Activated CD4-positive, alpha-beta memory T cell treated with anti-CD3 and anti-CD28 coated beads, Interleukin-2, amount 10 ng/mL, durations not matched to agents 7 days and 5 days (primary cell): ENCODE data around the gene METTL26. TPM values are rescaled to one million over a fixed set of nuclear protein-coding genes. Genes with fewer than 3 reads are reported as not detected.

Experiments
- CTCF ChIA-PET: fragments of 350-600 bp; sonication (Branson Sonifier 250); formaldehyde crosslinking; loops from one replicate; lab custom pipeline; 2021; ENCODE audit warnings: antibody characterized with exemption, inconsistent platforms; lab: Charles Lee
- POLR2A ChIA-PET: fragments of 350-600 bp; sonication (Branson Sonifier 250); formaldehyde crosslinking; loops from one replicate; lab custom pipeline; 2021; ENCODE audit warnings: antibody characterized with exemption; lab: Charles Lee
- DNase-seq: peaks from one replicate; pipeline ENCODE4 v3.0.0-alpha.2; 2020
- H3K27ac Mint-ChIP-seq: one replicate; pipeline ENCODE4 v1.8.0; 2021; ENCODE audit warnings: mild to moderate bottlenecking, mixed read lengths
- H3K27me3 Mint-ChIP-seq: one replicate; pipeline ENCODE4 v1.8.0; 2021; ENCODE audit warnings: mixed read lengths
- H3K36me3 Mint-ChIP-seq: one replicate; pipeline ENCODE4 v1.8.0; 2021; ENCODE audit warnings: low read depth, mixed read lengths
- H3K4me1 Mint-ChIP-seq: one replicate; pipeline ENCODE4 v1.8.0; 2021; ENCODE audit warnings: mixed read lengths
- H3K4me3 Mint-ChIP-seq: one replicate; pipeline ENCODE4 v1.8.0; 2021; ENCODE audit warnings: mild to moderate bottlenecking, mixed read lengths
- H3K9me3 Mint-ChIP-seq: one replicate; pipeline ENCODE4 v1.8.0; 2021; ENCODE audit warnings: mixed read lengths
- total RNA-seq, 2 experiments: library from RNA; stranded (reverse); gene quantifications; one replicate each; pipeline ENCODE4 v1.2.3, GENCODE V29; 2021

The METTL26 gene
- total RNA-seq, 2 experiments from 2014 or later = 66.6 to 67.5 TPM

GRCh38 chr16:589658-590187 lies 46.4 kb downstream of the METTL26 start, which contains the start of gene RAB40C:
Gene RAB40C (plus strand): TSS chr16:590066. CDS start chr16:590292, 226 bp downstream.
- Mint-ChIP-seq H3K27ac (peak within 1 kb of the TSS; percentile 97), H3K27me3 (no peaks in the 10 kb centered on the region), H3K9me3 (no peaks in the 10 kb centered on the region), H3K36me3 (peaks cover 2% of the 10 kb centered on the region), H3K4me1 (peaks cover 29% of the 10 kb centered on the region), H3K4me3 (peak within 1 kb of the TSS; percentile 82)
- POLR2A ChIA-PET = interaction anchor here (0.8 to 1.5 kb wide), 2 partner anchors 46 to 374 kb away, joined by 3 to 4 read pairs; no protein-coding TSS in a partner anchor
- CTCF ChIA-PET = no interaction called here
- DNase-seq = peak; percentile 99

- POLR2A ChIA-PET = interaction anchor here (0.8 to 2.2 kb wide), 11 partner anchors 10 to 164 kb away, joined by 3 to 15 read pairs (median 6); partner anchors contain the start of genes METTL26, PIGQ and RAB11FIP3
- no peaks in the 10 kb centered on the region for H3K9me3 Mint-ChIP-seq
- CTCF ChIA-PET = interaction anchor here (0.7 to 1.3 kb wide), 2 partner anchors 11 to 59 kb away, joined by 3 read pairs; no protein-coding TSS in a partner anchor
- H3K36me3 Mint-ChIP-seq = peaks cover 2% of the 10 kb centered on the region
- peak overlapping the region; percentile 99 for H3K27ac Mint-ChIP-seq
- peak overlapping the region; percentile 82 for H3K4me3 Mint-ChIP-seq
- no peaks in the 10 kb centered on the region for H3K27me3 Mint-ChIP-seq
- DNase-seq = peak; percentile 98
- peaks cover 28% of the 10 kb centered on the region for H3K4me1 Mint-ChIP-seq
Observed at GRCh38 chr16:588889-589657, 47.0 kb downstream of the METTL26 start.

GRCh38 chr16:588639-588888 lies 47.5 kb downstream of the METTL26 start:
- Mint-ChIP-seq H3K27ac (peak overlapping the region; percentile 99), H3K4me1 (peaks cover 27% of the 10 kb centered on the region), H3K4me3 (peak overlapping the region; percentile 82), H3K27me3 (no peaks in the 10 kb centered on the region), H3K9me3 (no peaks in the 10 kb centered on the region), H3K36me3 (peaks cover 2% of the 10 kb centered on the region)
- DNase-seq = peak; percentile 69
- ChIA-PET CTCF (interaction anchor here (0.7 to 1.3 kb wide), 2 partner anchors 11 to 60 kb away, joined by 3 read pairs; no protein-coding TSS in a partner anchor), POLR2A (interaction anchor here (0.8 to 2.2 kb wide), 11 partner anchors 9 to 163 kb away, joined by 3 to 15 read pairs (median 6); partner anchors contain the start of genes METTL26, PIGQ and RAB11FIP3)

GRCh38 chr16:586645-587590 lies 49.2 kb downstream of the METTL26 start:
- no peak for DNase-seq
- peaks cover 2% of the 10 kb centered on the region for H3K36me3 Mint-ChIP-seq
- CTCF ChIA-PET = no interaction called here
- H3K27me3 Mint-ChIP-seq = no peaks in the 10 kb centered on the region
- H3K4me1 Mint-ChIP-seq = peaks cover 23% of the 10 kb centered on the region
- H3K9me3 Mint-ChIP-seq = no peaks in the 10 kb centered on the region
- POLR2A ChIA-PET = interaction anchor here (1.2 to 2.2 kb wide), 4 partner anchors 16 to 109 kb away, joined by 5 to 10 read pairs (median 7); partner anchors contain the start of gene PIGQ
- peak overlapping the region; percentile 76 for H3K27ac Mint-ChIP-seq
- H3K4me3 Mint-ChIP-seq = peak overlapping the region; percentile 82

- CTCF ChIA-PET = interaction anchor here (1.0 kb wide), 1 partner anchor 9 kb away, joined by 3 read pairs; no protein-coding TSS in a partner anchor
- no peak for DNase-seq
- H3K27ac Mint-ChIP-seq = no peak overlapping the region
- H3K4me3 Mint-ChIP-seq = no peak overlapping the region
- H3K27me3 Mint-ChIP-seq = no peaks in the 10 kb centered on the region
- no peaks in the 10 kb centered on the region for H3K9me3 Mint-ChIP-seq
- peaks cover 2% of the 10 kb centered on the region for H3K36me3 Mint-ChIP-seq
- H3K4me1 Mint-ChIP-seq = peaks cover 20% of the 10 kb centered on the region
- POLR2A ChIA-PET = interaction anchor here (1.4 kb wide), 1 partner anchor 19 kb away, joined by 3 read pairs; no protein-coding TSS in a partner anchor
Observed at GRCh38 chr16:586047-586644, 50.0 kb downstream of the METTL26 start.

GRCh38 chr16:585351-585750 lies 50.8 kb downstream of the METTL26 start:
- Mint-ChIP-seq H3K36me3 (peaks cover 2% of the 10 kb centered on the region), H3K9me3 (no peaks in the 10 kb centered on the region), H3K27ac (no peak overlapping the region), H3K4me1 (peaks cover 13% of the 10 kb centered on the region), H3K4me3 (no peak overlapping the region), H3K27me3 (no peaks in the 10 kb centered on the region)
- POLR2A ChIA-PET = interaction anchor here (1.4 kb wide), 1 partner anchor 18 kb away, joined by 3 read pairs; no protein-coding TSS in a partner anchor
- no peak for DNase-seq
- CTCF ChIA-PET = interaction anchor here (1.0 kb wide), 1 partner anchor 8 kb away, joined by 3 read pairs; no protein-coding TSS in a partner anchor

Other genes with a start within 250 kb of the METTL26 start
- 10 to 100 TPM; 33.9 to 34.0 TPM for gene NME4, start 239.1 kb downstream of the METTL26 start, total RNA-seq
- gene DECR2, start 234.4 kb downstream of the METTL26 start, total RNA-seq = 1 to 10 TPM; 3.0 to 3.3 TPM
- 10 to 100 TPM; 21.2 to 25.4 TPM for gene RAB11FIP3, start 210.7 kb downstream of the METTL26 start, total RNA-seq
- 10 to 100 TPM; 91.7 to 93.4 TPM for gene CAPN15, start 108.6 kb downstream of the METTL26 start, total RNA-seq
- gene PRR35, start 75.9 kb downstream of the METTL26 start, total RNA-seq = not detected
- gene NHLRC4, start 69.3 kb downstream of the METTL26 start, total RNA-seq = 1 to 10 TPM; 2.3 to 2.6 TPM
- gene PIGQ, start 66.3 kb downstream of the METTL26 start, total RNA-seq = 10 to 100 TPM; 33.7 to 35.1 TPM
- 10 to 100 TPM; 12.2 to 14.2 TPM for gene RAB40C, start 46.2 kb downstream of the METTL26 start, total RNA-seq
- under 1 TPM; 0.10 to 0.13 TPM for gene WFIKKN1, start 5.3 kb downstream of the METTL26 start, total RNA-seq
- 10 to 100 TPM; 20.3 to 22.8 TPM for gene MCRIP2, start 5.5 kb upstream of the METTL26 start, total RNA-seq
- 10 to 100 TPM; 58.0 to 58.4 TPM for gene WDR90, start 13.1 kb upstream of the METTL26 start, total RNA-seq
- 100 to 1,000 TPM; 140 to 141 TPM for gene RHOT2, start 31.8 kb upstream of the METTL26 start, total RNA-seq
- gene RHBDL1, start 39.4 kb upstream of the METTL26 start, total RNA-seq = 1 to 10 TPM; 1.5 TPM
- gene STUB1, start 44.1 kb upstream of the METTL26 start, total RNA-seq = 10 to 100 TPM; 63.9 to 78.3 TPM
- 10 to 100 TPM; 27.1 to 27.2 TPM for gene JMJD8, start 48.0 kb upstream of the METTL26 start, total RNA-seq
- gene WDR24, start 54.1 kb upstream of the METTL26 start, total RNA-seq = 10 to 100 TPM; 18.1 to 18.7 TPM
- gene FBXL16, start 69.5 kb upstream of the METTL26 start, total RNA-seq = 10 to 100 TPM; 30.9 to 34.6 TPM
- 1 to 10 TPM; 4.4 to 6.2 TPM for gene METRN, start 78.8 kb upstream of the METTL26 start, total RNA-seq
- 1 to 10 TPM; 8.4 to 9.3 TPM for gene ANTKMT, start 84.8 kb upstream of the METTL26 start, total RNA-seq
- 1 to 10 TPM; 1.9 to 2.3 TPM for gene CCDC78, start 90.1 kb upstream of the METTL26 start, total RNA-seq
- 1 to 10 TPM; 8.9 to 9.1 TPM for gene HAGHL, start 90.8 kb upstream of the METTL26 start, total RNA-seq
- 10 to 100 TPM; 34.0 to 34.8 TPM for gene CIAO3, start 104.7 kb upstream of the METTL26 start, total RNA-seq
- not detected for gene MSLN, start 124.4 kb upstream of the METTL26 start, total RNA-seq
- gene RPUSD1, start 152.1 kb upstream of the METTL26 start, total RNA-seq = 10 to 100 TPM; 22.2 to 22.3 TPM
- gene CHTF18, start 152.3 kb upstream of the METTL26 start, total RNA-seq = 10 to 100 TPM; 77.6 to 80.0 TPM
- gene GNG13, start 164.4 kb upstream of the METTL26 start, total RNA-seq = not detected